Urothelium cell line (cell line): ENCODE results near the gene HELB.

Experiments
- DNase-seq: peaks from one replicate; pipeline ENCODE4 v3.0.0; 2011; ENCODE audit warnings: low spot score, mixed read lengths
- FAIRE-seq: peaks from 2 replicates; lab custom pipeline; 2011; peaks lifted over from hg19 to GRCh38; lab: Jason Lieb, UNC

HELB gene

DNA sequence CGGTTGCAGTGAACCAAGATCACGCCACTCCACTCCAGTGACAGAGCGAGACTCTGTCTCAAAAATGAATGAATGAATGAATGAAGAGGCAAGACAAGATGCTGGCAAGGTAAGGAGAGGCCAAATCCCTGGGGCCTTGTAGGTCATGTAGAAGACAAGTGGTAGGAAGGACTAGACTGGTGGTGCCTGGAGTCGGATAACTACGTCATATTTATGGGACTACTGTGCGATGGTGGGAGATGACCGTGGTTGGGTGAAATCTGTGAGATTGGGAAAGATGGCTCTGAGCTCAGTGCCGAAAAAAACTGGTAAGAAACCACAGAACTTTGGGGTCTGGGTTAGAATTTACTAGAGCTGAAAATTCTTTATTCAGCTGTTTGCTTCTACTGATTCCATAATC, 50.6 kb downstream of the HELB start:
- no peak for FAIRE-seq
- no peak for DNase-seq

DNA sequence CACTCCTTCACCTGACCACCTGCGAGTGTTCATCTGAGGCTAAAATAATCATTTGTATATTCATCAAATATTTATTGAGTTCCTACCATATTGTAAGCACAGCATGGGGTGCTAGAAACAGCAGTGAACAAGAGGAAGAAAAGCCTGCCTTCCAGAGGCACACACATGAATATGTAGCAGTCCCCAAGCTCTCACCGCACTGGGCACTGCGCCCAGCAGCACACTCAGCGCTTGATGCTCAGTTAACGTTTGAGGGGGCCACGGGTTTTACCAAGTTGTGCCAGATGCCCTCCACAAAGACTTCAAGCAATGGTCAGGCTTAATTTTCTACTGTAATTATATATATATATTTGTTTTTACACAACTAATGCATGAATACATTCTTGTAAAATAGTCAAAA, 52.0 kb downstream of the HELB start:
- FAIRE-seq (no peak), DNase-seq (no peak)

DNA sequence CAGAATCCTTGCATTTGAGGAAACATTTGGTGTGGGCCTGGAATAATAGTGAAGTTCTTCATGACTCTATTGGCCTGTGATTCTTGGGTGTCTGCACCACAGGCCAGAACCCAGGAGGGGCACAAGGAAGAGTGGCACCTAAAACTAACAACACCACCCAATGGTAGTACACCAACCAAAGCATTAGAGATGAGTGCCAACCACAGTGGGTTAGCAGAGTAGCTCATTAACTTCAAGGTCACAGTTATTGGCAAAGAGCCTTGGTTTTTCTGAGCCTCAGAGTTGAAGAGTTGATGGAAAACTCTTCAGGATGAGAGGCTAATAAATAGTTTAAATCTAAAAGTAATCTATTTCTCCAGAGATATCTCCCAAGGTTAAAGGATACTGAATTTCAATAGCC, 57.0 kb downstream of the HELB start:
- no peak for FAIRE-seq

GRCh38 chr12:66361703-66362102, 59.4 kb downstream of the HELB start:
- DNase-seq (no peak), FAIRE-seq (no peak)

More for the DNA sequence above, 57.0 kb downstream of the HELB start:
- DNase-seq: no peak

DNA sequence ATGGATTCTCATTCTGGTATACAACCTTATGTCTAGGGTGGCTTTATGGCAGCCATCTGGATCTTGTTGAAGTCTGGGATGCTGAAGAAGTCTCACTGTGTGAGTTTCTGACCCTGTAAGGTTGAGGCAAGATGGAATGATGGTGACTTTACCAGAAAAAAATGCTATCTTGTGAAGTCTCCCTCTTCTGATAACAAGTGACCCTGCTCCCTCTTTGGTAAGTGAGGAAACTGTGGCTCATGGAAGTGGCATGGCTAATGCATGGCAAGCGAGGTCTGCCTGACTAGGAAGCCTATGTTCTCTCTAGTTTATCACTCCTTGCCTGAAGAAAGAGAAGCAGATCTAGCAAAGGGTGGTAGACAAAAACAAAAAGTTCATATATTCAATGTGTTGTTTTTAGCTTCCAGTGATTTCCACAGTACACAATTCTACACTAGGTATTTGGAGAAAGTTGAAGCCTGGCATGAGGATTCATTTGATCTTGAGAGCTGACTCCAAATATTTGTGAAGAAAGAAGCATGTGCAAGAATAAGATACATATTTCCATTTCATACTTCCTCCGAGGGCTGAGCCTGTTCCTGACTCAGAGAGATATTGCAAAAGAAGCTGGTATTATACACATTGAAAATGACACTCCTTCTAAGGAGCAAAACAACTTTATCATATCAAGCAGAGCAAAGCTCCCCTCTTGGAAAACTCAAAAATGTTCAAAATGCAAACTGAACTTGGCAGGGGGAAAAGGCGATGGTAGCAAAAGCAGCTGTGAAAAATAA, 63.6 kb downstream of the HELB start:
- DNase-seq (no peak), FAIRE-seq (no peak)

- FAIRE-seq: no peak
- DNase-seq: no peak
These were observed 64.8 kb downstream of the HELB start for GRCh38 chr12:66367015-66367667.

GRCh38 chr12:66371982-66372381, 69.7 kb downstream of the HELB start:
- FAIRE-seq: no peak
- DNase-seq: no peak

DNA sequence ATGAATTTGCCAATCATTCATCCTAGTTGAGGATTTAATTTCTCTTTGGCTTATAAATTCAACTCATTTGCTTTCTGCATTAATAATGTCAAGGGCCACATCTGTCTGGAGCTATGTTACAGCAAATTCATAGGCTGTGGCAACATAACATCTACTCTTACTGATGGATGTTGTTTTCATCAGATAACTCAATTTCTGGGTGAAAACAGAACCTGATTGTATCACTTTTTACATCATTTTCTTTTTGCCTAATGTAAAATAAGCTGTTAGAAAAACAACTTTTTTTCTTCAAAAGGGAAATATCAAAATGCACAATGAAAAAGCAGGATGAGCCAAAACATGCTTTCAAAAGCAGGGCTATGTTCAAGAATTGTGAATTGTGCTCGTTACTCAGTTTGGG, 73.3 kb downstream of the HELB start:
- no peak for FAIRE-seq
- DNase-seq: no peak

DNA sequence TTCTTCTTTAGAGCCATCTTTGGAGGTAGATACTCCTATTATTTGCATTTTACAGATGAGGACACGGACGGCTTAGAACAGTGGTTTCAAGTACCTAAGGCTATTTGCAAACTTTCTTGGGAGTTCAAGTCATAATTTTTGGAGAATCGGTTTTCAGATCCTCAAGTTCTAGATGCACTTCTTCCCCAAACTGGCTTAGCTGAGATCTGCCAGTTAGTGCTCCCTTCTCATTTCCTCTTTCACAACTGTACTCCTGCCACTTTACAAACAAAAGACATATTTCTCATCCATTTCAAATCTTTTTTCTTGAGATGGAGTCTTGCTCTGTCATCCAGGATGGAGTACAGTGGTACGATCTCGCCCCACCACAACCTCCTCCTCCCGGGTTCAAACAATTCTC, 77.3 kb downstream of the HELB start:
- FAIRE-seq (no peak), DNase-seq (no peak)

DNA sequence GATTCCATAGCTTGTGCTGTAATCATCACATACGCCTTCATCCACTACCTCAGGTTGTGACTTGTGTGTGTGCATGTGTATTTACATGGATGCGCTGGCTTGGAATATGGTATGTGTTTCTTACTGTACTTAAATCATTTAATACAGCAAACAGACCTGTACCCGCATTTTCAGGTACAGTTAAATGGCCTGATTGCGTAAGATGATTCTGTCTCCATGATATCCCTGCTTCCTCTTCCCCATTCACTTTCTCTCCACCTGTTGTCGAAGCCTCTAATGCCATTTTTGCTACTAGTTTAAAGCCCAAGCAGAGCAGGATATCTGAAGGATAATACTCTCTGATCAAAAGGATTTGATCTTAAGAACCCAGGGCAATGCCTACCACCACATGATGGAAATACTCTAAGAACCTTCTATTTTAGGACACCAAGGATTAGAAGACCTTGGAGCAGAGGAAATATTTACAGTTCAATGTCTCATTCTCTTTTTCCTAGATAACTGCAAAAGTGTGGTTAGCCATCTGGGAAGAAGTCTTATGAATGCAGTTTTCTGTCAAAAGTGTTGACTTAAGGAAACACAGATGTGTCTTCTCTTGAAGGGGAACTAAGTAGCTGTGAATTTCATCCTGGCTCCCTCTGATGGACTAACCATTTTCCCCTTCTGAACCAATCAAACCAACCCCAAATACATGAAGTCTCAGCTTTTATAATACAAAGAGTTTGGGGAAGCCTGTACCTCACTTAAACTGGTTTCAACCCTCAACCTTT, 78.7 kb downstream of the HELB start:
- DNase-seq (no peak), FAIRE-seq (no peak)

DNA sequence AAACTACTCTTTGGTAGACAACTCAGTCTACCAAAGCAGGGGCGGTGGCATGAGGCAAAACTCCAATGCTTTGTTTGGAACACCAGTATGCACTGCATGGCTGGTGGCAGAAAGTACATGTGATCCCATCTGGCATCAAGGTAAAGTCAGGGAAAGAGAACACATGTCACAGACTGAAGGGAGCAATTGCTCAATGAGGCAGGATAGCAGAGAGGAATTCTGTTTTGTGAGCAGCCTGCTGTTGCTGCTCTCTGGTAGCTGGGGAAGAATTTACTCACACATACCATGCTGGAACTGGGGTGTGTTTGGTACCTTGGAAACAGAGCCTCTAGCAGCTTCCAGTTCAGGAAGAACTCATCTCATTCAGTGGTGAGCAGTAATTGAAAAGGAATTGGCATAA, 84.8 kb downstream of the HELB start:
- DNase-seq (no peak), FAIRE-seq (peak; percentile 13)
